Raji (cell line): Measurements from ENCODE around the gene ATP4B.

Experiments used
- POLR2A ChIP-seq: IDR thresholded peaks from 2 replicates; pipeline ENCODE4 v1.6.1; 2011; ENCODE audit warnings: low read depth, low read length, control low read depth; ENCODE audit not compliant: insufficient read depth

The ATP4B gene

GRCh38 chr13:113657851-113658741, at the start of gene ATP4B:
Gene ATP4B (minus strand): TSS chr13:113658198. CDS start chr13:113658144, 54 bp downstream.
- no peak for TF ChIP-seq POLR2A

- TF ChIP-seq POLR2A, result no peak
Observed at GRCh38 chr13:113672002-113672651, 14.1 kb upstream of the ATP4B start.

GRCh38 chr13:113671066-113672001, 13.3 kb upstream of the ATP4B start:
- no peak for TF ChIP-seq POLR2A

- TF ChIP-seq POLR2A, result no peak
Observed at GRCh38 chr13:113670541-113670940, 12.5 kb upstream of the ATP4B start.

- no peak for TF ChIP-seq POLR2A
Observed at GRCh38 chr13:113669755-113670341, 11.8 kb upstream of the ATP4B start.

GRCh38 chr13:113669231-113669754, 11.3 kb upstream of the ATP4B start:
- no peak for TF ChIP-seq POLR2A

- no peak for TF ChIP-seq POLR2A
Observed at GRCh38 chr13:113668491-113668971, 10.5 kb upstream of the ATP4B start.

- TF ChIP-seq POLR2A, result no peak
Observed at GRCh38 chr13:113667771-113668490, 9.9 kb upstream of the ATP4B start.

- no peak for TF ChIP-seq POLR2A
Observed at GRCh38 chr13:113666951-113667701, 9.1 kb upstream of the ATP4B start, which contains the start of gene GRK1. Gene GRK1 (plus strand): TSS chr13:113667219. CDS start chr13:113667387, 168 bp downstream.

- no peak for TF ChIP-seq POLR2A
Observed at GRCh38 chr13:113666329-113666670, 8.3 kb upstream of the ATP4B start.

GRCh38 chr13:113665597-113666328, 7.8 kb upstream of the ATP4B start:
- TF ChIP-seq POLR2A, result no peak
